DMS153 treated with DMSO at 0.1 percent for 48 hours (cell line): Measurements from ENCODE around the gene HOXC12.

Experiments used
- DNase-seq: peaks from one replicate; lab custom pipeline; 2025; ENCODE audit not compliant: unreplicated experiment; lab: John Stamatoyannopoulos, UW

Gene HOXC12, protein sequence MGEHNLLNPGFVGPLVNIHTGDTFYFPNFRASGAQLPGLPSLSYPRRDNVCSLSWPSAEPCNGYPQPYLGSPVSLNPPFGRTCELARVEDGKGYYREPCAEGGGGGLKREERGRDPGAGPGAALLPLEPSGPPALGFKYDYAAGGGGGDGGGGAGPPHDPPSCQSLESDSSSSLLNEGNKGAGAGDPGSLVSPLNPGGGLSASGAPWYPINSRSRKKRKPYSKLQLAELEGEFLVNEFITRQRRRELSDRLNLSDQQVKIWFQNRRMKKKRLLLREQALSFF

DNA sequence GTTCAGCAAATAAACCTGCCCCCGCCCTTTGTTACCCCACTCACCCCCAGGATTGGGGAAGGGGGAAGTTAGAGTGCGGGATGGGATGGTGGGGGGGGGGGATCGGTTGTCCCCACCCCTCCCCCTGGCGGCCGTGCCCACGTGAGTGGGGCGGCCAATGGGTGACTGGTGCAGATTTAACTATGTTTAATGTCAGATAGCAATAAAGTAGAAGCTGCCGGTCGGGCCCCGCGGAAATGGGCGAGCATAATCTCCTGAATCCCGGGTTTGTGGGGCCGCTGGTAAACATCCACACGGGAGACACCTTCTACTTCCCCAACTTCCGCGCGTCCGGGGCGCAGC, at the start of gene HOXC12:
HOXC12 (plus strand) TSS at position 210 of the 342 bp plus-strand sequence; CDS start at position 237, 27 bp downstream.
- no peak for DNase-seq

DNA sequence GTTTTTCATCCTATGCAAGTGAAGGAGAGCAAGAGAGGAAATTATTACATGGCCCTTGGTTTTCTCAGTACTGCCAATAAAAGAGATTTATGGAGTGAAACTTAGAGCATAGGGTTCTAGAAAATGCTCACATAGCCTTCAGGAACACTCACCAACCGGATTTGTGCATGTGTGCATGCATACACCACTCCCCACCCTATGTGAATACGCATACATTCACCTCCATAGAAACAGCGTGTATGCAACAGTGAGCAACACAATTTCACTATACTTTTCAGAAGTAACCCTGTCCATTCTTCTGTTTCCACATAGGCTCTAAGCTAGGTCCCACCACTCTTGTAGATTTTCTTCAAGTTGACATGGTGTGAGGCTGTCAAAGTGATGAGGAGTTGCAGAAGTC, 47.6 kb upstream of the HOXC12 start:
- no peak for DNase-seq

DNA sequence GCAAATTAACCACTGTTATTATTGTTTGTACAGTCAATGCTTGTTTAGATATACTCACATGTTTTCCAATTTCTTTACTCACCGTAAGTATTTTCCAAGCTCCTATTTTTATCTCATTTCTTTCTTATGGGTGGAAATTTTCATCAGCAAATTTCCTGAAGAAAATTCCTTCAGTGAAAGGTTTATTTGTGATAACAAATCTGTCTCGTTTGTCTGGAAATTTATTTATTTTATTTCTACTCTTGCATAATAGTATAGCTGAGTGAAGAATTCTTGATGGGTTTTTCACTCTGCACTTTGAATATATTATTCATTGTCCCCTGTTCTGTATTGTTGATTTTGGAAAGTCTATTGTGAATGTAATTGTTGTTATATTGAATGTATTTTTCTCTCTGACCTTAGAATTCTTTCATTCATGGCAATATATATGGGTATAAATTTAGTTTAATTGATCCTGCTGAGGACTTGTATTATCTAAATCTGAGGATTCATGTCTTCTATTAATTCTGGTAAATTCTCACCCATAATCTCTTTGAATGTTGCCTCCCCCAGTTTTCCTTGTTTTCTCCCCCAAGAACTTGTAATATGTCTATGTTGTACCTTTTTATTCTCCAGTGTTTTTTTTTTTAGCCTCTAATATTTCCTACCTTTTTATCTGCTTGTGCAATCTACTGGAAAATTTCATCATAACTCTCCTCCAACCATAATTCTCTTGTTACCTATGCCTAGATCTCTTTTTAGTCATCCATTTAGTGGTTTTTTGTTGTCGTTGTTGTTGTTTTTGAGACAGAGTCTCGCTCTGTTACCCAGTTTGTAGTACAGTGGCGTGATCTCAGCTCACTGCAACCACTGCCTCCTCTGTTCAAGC, 37.7 kb upstream of the HOXC12 start:
- DNase-seq: no peak

DNA sequence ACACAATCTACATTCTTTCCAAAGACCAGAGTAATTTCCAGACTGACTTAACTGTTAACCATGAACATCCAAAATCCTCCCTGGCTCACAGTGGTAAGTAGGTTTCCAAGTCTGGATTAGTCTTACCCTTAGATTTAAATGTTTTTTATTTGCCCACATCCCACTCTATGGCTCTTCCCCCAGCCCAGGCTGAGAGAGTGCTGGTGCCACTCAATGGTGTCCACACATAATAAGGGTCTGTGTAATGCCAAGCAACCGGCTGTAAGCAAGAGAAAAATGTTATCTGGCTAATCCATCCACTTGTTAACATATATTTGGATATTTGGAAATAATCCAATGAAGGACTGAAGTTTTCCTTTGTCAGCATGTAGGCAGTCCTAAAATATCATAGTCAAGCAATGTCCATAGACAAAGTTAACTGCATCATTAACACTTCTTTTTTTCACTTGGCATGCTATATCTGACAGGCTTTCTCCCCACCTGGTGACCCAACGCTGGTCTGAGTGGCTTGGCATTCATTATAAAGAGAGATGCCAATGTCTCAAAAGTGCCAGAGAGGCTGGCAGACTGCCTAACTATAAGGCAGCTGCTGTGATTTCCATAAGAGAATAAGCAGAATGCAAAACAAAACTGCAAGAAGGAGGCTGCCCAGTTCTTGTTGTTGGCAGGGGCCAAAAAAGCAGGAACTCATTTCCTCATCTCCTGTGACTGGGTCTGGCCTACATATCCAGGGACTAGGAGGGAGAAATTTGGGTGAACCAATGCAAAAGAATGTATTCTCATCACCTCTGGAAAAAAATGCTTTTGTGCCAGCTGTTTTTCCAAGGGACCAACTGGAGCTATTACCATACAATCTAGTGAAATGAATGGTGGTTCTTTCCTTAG, 29.9 kb upstream of the HOXC12 start:
- DNase-seq: no peak

DNA sequence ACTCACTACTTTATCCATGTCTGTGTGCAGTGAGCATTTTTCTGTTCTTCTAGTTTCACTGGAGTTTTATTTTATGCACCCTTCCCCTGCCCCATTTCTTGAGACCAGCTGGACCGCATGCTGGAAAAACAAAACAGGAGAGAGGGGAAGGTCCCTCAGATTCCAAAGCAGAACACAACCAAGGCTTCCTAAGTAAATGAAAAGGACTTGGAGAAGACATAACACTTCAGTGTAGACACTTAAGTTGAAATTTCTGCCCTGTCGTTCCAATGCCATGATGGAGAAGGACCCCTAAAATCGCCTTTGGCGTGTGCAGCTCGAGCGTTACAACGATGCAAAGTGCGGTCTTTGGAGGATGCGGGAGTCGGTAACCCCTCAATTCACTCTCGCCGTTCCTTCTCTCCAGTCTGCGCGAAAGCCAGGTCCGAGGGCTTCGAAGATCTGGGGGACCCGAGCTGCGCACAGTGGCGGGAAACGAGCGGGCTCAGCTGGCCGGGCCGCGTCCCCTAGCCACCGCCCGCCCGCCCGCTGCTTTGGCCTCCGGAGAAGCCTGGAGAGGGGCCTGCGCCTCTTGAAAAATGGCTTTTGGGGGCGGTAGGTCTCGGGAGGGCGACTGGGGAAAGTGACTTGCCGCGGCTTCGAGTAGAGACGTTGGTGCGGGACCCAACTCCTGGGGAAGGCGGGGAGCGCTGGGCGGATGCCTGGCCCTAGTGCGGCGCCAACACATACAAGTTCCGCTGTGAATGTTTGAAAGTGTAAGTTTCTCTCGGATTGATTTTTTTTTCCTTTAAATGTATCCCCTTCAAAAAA, 27.3 kb upstream of the HOXC12 start:
- no peak for DNase-seq

DNA sequence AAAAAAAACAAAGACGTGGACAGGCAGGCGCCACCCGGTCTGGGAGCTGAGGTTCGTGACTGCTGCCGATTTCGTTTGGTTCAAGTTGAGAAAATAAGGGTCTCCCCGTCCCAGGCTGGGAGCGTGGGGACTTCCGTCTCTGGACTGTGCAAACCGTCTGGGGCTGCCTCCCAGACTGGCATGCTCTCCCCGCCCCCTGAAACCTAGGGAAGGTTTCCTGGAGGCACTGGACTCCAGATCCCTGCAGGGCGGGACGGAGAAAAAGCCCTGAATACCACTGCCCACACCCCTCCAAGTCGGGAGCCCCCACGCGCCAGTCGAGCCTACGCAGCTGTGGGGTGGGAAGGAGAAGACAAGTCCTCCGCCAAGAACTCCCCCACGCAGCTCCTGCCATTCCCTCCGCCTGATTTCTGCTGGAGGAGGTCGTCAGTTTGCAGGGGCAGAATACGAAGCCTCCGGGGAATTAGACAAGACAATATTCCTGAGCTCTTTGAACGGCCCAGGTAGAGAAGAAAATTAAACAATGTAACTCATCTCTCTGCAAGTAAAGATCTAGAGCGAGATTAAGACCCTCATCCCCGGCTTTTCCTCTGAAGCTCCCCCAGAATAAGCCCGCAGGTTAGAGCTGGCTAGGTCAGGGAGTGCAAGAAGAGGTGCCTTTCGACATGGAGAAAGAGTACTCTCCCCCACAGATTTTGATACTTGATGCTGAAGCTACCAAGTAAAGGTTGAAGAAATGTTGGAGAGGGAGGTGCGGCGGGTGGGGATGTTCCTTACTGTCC, 26.5 kb upstream of the HOXC12 start:
- DNase-seq: no peak

DNA sequence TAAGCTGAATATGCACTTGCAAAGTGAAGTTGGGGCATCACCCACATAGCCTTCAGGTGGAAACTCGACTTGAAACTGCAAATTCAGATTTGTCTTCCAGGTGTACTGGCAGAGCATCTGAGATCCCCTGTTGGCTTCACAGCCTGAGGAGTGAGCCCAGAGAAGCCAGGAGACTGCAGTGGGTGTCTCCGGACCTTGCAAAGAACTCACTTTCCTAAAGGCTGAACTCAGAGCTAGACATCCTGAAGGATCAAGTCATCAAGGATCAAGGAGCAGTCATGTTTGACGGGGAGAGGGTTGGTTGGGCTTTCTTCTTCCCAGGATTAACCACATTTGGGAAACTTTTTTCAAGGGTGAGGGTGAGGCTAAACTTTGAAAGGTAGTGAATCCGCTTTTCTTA, 25.2 kb upstream of the HOXC12 start:
- no peak for DNase-seq

DNA sequence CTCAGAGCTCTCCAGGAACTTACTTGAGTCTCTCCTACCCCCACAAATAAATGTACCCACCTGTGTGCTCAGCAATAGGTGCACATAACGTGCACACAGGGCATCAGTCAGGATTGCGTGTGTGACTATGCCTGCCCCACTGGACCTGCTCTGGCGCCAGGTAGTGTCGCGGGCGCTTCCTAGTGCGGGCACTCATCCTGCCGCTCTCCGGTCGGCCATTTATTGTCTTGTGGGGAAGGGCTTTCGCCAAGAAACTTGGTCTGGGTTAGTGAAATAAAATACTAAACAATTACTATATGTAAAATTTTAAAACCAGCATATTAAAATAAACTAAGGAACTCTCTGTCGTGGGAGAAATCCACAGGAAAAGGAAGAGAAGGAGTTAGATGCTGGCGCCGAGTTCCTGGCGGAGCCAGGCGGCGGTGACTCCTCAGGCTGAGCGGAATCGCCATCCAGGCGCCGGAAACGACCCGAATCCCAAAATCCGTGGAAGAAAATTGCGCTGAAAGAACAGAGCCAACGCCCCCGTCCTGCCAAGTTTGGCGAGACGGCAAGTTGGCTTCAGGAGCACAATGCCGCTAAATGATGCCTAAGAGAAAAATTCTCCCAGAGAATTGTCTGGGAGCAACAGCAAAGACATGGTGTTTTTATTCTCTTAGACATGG, 24.0 kb upstream of the HOXC12 start:
- DNase-seq: no peak

DNA sequence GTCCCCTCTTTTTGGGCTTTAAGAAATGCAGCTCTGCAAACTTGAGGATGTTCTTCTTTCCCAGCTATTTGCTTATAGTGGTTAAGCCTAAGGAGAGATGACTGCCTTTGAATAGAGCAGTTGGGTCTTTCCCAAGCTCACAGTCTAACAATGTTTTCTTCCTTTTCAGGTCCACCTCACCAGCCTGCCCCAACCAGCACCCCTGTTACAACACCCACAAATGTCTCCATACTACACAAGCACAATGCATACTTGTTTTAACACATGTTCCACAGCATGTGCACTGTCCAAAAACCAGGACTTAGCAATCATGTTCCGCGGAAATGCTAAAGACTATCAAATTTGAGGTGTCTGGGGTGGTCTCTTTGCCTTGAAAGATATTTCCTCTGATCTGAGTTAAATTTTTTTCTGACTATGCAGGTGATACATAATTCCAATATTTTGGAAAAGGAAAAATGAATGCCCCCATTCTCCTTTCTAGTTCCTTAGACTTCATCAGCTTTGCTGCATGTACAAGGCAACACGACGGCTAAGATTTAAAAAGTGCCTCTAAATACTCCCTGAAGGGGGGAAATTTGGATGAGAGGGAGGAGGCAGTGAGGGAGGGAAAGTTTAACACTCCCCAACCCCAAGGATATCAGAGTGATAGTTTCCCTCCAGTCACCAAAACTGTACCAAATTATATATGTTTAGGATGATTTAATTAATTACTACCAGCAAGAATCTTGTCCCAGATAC, 22.7 kb upstream of the HOXC12 start:
- DNase-seq: no peak

DNA sequence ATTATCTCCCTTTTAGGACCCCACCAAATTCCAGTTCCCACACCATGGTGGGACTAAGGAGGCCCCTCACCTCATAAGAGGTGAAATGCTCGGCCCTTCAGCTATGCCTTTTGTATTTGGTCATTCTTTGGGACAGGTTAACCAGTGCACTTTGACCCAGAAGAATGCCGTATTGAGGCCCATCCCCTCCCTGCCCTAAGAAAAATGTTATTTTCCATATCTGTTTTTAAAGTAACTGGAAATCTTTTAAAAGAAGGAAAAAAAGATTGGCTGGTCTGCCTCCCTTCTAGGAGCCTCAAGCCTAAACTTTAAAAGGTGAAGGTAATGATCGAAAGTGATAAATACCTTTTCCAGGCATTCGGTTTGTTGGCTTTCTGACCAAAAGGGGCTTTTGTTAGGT, 21.8 kb upstream of the HOXC12 start:
- DNase-seq: no peak

DNA sequence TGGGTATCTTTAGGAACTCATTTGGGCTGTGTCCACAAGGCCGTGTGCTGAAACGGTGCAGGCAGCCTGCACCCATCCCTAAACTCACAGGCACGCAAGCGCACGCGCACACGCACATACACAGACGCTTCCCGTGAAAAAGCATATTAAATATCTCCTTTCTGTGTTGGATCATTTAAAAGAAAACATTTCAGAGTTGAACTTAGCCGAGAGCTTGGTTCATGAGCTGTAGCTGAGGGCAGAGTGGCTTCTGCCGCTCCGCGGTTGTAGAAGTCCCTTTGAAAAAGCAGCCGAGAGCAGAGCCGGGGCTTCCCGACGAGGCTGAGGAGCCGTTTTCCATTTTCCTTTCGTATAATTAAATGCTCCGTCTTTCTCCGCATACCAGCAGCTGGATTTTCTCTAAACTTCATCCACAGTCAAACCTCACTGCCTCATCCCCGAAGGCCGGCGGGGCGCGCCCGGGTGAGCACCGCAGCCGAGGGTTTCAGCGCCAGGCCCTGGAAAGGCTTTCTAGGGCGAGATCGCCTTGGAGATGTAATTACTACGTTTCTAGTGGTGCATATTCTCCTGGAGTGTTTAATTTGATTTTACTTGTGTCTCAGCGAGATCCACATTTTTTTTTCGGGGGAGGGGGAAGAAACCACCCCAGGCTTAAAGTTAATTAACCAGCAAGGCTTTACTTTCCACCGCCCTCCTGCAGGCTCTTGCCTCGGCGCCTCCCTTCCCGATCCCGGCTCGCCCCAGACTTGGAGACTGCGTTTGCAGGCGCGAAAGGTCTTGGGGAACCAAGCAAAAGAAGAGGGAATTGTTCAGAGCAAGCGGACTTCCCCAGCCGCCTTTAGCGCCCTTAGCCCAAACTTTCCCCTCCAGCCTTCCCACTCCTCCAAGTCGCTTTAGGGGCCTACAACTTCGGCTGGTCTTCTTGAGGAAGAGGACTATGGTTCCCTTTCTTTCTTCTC, 19.0 kb upstream of the HOXC12 start:
- DNase-seq: no peak

DNA sequence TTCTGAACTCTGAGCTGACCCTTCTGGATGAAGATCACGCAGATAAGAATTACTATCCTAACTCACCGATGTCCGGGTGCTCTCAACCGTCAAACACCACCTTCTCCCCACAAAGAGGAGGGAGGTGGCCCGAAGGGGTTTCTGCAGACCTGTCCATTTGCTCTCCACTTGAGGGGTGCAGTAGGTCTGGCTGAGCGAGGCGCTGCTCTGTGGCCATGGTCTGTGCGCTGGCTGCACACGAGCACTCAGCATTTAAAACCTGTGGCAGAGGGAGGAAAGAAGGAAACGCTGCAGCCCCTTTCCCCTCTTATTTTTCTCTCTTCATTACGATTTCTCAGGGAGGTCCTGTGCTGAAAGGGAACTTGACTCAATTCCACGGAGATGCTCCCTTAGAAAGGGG, 17.6 kb upstream of the HOXC12 start:
- DNase-seq: no peak

DNA sequence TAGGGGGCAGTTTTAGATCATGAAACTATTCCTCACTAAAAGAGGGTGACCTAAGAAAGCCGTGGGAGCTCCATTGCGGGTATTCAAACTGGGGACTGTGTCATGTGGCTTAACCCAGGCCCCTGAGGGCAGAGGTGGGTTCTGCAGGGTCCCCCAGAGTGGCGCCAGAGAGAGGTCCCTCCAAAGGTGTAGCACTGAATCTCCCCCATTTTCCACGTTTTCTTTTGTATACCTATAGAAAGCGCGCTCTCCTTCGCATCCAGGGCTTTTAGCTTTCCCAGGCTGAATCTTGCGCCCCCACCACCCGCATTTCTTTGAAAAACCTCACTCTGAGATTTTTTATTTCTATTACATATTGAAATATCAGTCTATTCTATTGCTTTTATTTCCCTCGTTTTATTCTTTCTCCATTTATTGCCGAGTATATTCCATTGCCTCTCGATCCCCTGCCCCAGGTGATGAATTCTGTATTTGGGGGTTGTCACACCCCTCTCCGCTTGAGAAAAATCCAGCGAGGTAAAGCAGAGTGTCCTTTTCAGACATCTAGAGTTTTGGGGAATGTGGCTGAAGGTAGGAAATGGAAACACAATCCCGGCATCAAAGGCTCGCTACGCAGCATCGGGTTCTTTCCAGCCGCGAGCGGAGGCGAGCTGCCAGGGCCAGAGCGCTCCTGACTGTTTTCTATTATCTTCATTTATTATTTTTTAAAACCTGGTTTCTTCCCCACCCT, 16.9 kb upstream of the HOXC12 start:
- DNase-seq: no peak

DNA sequence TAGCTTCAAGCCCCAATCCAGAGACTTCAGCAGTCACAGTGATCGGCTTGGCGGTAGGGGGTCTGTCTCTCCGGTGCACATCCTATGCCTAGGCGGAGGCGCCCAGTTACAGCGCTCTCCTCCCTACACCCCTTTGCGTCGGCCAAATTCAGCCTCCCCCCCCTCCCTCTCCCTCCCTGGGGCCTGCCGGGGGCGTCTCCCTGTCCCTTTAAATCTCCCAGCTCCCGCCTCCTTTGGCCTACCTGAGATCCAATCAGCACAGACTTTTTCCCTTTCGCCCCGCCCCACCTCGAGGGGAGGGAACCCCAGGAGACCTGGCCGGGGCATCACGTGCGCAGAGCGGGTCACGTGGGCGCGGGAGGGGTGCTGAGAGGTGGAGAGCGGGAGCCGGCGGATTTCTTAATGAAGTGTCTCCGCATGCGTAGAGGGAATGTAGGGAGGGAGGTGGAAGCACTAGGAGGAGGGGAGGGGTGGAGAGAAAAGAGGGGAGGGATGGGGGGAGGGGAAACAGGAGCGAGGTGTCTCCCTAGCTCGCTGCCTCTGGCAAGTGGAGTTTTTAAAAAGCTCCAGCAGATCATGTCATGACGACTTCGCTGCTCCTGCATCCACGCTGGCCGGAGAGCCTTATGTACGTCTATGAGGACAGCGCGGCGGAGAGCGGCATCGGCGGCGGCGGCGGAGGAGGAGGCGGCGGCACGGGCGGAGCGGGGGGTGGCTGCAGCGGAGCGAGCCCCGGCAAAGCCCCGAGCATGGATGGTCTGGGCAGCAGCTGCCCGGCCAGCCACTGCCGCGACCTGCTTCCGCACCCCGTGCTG, 16.2 kb upstream of the HOXC12 start, which contains the start of gene HOXC13:
HOXC13 (plus strand) TSS at position 506 of the 815 bp plus-strand sequence; CDS start at position 582, 76 bp downstream.
- no peak for DNase-seq

DNA sequence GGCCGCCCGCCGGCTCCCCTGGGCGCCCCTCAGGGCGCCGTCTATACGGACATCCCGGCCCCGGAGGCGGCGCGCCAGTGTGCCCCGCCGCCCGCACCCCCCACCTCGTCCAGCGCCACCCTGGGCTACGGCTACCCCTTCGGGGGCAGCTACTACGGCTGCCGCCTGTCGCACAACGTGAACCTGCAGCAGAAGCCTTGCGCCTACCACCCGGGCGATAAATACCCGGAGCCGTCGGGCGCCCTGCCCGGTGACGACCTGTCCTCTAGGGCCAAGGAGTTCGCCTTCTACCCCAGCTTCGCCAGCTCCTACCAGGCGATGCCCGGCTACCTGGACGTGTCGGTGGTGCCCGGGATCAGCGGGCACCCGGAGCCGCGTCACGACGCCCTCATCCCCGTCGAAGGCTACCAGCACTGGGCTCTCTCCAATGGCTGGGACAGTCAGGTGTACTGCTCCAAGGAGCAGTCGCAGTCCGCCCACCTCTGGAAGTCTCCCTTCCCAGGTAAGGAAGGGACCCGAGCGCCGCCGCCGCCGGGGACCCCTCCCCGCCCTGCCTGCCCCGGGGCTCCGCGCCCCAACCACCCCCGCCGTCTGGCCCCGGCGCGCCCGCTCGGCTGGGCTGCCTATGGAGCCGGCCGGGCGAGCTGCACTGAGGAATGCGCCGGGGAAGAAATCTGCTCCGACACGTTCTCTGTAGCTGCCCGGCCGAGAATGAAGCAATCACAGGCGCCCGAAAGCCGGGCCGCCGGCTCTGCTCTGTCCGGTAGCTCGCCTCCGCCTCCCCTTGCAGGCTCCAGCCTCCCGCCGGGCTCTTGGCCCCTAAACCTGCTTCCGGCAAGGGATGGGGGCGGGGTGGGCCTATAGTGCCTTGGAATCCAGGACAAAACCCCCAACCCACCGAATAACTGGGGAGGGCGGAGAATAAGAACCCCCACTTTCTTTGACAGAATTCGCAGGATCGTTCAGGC, 15.3 kb upstream of the HOXC12 start:
- no peak for DNase-seq
